AG04450 (cell line): ENCODE data around the gene MAP3K13. TPM values are rescaled to one million over a fixed set of nuclear protein-coding genes. Genes with fewer than 3 reads are reported as not detected.
"Not testable (repeated sequence)": the region's sequence is repeated elsewhere in the genome, so short reads cannot be mapped to it uniquely, and the experiment has no call there.

Experiments
- CTCF ChIA-PET: fragments of 300-600, 350-600 bp; formaldehyde crosslinking; extraction: SDS; loops from one replicate; lab custom pipeline; 2022; ENCODE audit warnings: antibody characterized with exemption, inconsistent platforms; lab: Charles Lee
- POLR2A ChIA-PET: fragments of 350-600 bp; formaldehyde crosslinking; extraction: SDS; loops from one replicate; lab custom pipeline; 2021; ENCODE audit warnings: antibody characterized with exemption, inconsistent platforms; lab: Yijun Ruan, JAX
- DNase-seq: peaks from one replicate; pipeline ENCODE4 v3.0.0-alpha.2; 2011; ENCODE audit warnings: low read depth, low spot score
- H3K27ac ChIP-seq: one replicate; pipeline ENCODE4 v1.5.1; 2012; ENCODE audit warnings: low read depth, low read length, control low read depth
- H3K27me3 ChIP-seq: one replicate; pipeline ENCODE4 v1.6.0; 2012; ENCODE audit warnings: low read length; ENCODE audit not compliant: control insufficient read depth, insufficient read depth
- H3K4me3 ChIP-seq: 2 replicates; pipeline ENCODE4 v1.5.1; 2011; ENCODE audit warnings: mild to moderate bottlenecking, low read depth, low read length, control low read depth
- H3K9me3 ChIP-seq: 2 replicates; pipeline ENCODE4 v1.5.1; 2012; ENCODE audit warnings: low read length; ENCODE audit not compliant: control insufficient read depth, insufficient read depth
- polyA plus RNA-seq: library from polyadenylated mRNA; depleted of rRNA; stranded (reverse); fragments of >200 nt; gene quantifications from 2 replicates; pipeline ENCODE4 v1.2.3, GENCODE V29; 2011
- TF ChIP-seq, protein P1 (sequence below): IDR thresholded peaks from 2 replicates; pipeline ENCODE4 v1.5.1; 2011; ENCODE audit warnings: low read depth, low read length, control low read depth, inconsistent platforms

Gene MAP3K13
- polyA plus RNA-seq, 1 experiment = 20.9 TPM

DNA sequence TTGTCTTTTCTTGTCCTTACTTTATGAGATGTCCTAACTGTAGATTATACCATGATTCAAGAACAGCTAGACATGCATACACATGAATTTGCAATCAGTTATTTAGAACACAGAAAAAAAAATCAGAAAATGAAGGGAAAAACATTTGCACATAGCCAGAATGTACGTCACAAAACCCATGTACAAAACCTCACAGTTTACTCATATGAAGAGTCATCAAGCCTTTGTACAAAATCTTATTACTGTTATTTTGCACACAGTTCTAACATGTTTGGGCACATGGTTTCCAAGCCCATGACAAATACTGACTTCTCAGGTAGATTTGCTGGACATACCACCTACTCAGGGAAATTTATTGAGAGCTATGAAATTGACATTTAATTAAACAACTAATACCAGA lies 48.2 kb downstream of the MAP3K13 start:
- H3K27me3 ChIP-seq = no peaks in the 10 kb centered on the region
- CTCF ChIA-PET = interaction anchor here (0.7 to 1.3 kb wide), 2 partner anchors 9 to 148 kb away, joined by 4 to 5 read pairs; no protein-coding TSS in a partner anchor
- DNase-seq = no peak

DNA sequence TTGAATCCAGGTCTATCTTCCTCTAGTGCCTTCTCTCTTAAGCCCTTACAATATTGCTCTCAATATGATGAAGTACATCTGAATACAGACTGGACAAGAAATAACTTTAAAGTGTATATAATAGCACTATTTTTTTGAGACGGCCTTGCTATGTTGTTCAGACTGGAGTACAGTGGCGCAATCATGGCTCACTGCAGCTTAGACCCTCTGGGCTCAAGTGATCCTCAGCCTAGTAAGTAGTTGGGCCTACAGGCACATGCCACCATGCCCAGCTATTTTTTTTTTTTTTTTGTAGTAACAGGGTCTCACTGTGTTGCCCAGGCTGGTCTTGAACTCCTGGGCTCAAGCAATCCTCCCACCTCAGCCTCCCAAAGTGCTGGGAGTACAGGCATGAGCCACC lies 53.6 kb downstream of the MAP3K13 start:
- TF ChIP-seq, protein P1, sequence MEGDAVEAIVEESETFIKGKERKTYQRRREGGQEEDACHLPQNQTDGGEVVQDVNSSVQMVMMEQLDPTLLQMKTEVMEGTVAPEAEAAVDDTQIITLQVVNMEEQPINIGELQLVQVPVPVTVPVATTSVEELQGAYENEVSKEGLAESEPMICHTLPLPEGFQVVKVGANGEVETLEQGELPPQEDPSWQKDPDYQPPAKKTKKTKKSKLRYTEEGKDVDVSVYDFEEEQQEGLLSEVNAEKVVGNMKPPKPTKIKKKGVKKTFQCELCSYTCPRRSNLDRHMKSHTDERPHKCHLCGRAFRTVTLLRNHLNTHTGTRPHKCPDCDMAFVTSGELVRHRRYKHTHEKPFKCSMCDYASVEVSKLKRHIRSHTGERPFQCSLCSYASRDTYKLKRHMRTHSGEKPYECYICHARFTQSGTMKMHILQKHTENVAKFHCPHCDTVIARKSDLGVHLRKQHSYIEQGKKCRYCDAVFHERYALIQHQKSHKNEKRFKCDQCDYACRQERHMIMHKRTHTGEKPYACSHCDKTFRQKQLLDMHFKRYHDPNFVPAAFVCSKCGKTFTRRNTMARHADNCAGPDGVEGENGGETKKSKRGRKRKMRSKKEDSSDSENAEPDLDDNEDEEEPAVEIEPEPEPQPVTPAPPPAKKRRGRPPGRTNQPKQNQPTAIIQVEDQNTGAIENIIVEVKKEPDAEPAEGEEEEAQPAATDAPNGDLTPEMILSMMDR = no peak
- POLR2A ChIA-PET = no interaction called here
- no peak overlapping the region for H3K4me3 ChIP-seq
- CTCF ChIA-PET = no interaction called here
- no peaks in the 10 kb centered on the region for H3K9me3 ChIP-seq
- no peaks in the 10 kb centered on the region for H3K27me3 ChIP-seq
- no peak overlapping the region for H3K27ac ChIP-seq
- no peak for DNase-seq

More for the DNA sequence above, 48.2 kb downstream of the MAP3K13 start:
- H3K4me3 ChIP-seq = no peak overlapping the region
- TF ChIP-seq, protein P1 = no peak
- POLR2A ChIA-PET = no interaction called here
- H3K9me3 ChIP-seq = no peaks in the 10 kb centered on the region
- no peak overlapping the region for H3K27ac ChIP-seq

DNA sequence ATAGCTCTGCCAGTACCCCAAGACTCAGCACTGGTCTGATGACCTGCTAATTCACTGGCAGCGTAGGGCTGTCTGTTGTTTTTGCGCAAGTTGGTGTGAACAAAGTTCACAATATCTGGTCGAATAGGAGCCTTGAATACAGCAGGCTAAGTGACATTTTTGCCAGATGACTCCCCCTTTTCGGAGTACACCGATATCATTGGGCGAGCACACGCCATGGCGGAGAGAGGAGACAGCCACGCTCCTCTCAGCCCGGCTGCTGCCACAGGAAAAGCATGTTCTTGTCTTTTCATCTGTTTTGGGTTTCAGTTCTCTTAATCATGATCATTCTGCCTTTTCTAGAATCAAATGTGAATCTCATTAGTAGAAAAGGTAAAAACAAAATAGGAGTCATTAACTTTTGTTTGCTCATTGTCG lies 55.6 kb downstream of the MAP3K13 start:
- POLR2A ChIA-PET, DNase-seq, H3K27me3 ChIP-seq, H3K9me3 ChIP-seq, H3K27ac ChIP-seq, H3K4me3 ChIP-seq: not testable (repeated sequence)
- CTCF ChIA-PET = interaction anchor here (1.4 kb wide), 1 partner anchor 42 kb away, joined by 3 read pairs; no protein-coding TSS in a partner anchor

DNA sequence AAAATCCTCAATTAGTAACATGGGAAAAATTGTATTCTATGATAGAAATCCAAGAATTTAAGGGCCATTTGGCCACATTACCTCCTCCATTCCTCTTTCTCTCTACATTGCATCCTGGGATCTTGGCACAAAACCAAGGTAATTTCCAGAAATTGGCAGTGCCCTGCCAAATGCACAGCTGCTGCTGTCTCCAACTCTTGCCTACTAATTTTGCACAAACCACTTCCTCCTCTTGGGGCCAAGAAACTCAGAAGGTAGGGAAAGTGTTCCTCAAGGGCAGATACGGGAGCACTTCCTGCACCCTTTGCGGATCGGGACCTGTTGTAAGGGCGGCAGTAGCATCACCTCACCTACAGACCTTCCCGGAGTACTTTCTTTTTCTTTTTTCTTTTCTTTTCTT lies 57.8 kb downstream of the MAP3K13 start:
- POLR2A ChIA-PET = no interaction called here
- TF ChIP-seq, protein P1 = no peak
- CTCF ChIA-PET = no interaction called here
- Histone ChIP-seq H3K27me3 (no peaks in the 10 kb centered on the region), H3K27ac (no peak overlapping the region), H3K9me3 (no peaks in the 10 kb centered on the region), H3K4me3 (no peak overlapping the region)
- no peak for DNase-seq

DNA sequence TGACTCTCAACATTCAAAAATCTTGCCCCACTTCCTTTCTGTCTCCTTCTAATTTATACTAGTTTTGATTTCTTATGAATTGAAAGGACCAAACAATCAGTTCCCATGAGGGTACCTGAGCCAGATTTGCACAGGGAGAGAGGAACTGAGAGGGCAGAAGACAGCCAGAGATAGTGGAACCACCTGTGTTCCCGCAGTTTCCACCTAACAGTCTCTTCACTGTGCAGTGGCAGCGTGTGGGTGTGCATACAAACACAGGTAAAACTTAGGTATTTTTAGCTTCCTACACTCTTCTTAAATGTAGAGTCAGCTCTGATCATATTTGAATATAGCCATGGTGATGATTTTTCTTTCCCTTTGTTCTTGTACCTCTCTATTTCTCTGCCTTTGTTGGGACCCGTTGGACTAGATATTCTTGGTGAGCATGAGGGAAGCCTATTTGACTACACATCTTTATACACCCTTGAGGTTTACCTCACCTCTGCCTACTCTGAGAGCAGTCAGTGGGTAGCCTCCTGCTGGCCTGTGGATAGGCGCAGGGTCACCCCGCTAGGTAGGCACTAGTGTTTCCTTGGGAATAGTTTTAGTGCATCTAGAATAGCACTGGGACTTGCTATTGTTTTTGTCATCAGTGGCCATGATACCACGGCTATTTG lies 58.8 kb downstream of the MAP3K13 start:
- ChIA-PET POLR2A (no interaction called here), CTCF (no interaction called here)
- DNase-seq = no peak
- no peaks in the 10 kb centered on the region for H3K27me3 ChIP-seq
- no peaks in the 10 kb centered on the region for H3K9me3 ChIP-seq
- no peak overlapping the region for H3K27ac ChIP-seq
- no peak overlapping the region for H3K4me3 ChIP-seq
- TF ChIP-seq, protein P1 = no peak
